Vagina (tissue), 2 donors: ENCODE measurements around the gene EHMT2. TPM values are rescaled to one million over a fixed set of nuclear protein-coding genes. Genes with fewer than 3 reads are reported as not detected.

Experiments used
- DNase-seq, 2 donors: peaks; one replicate each; pipeline ENCODE4 v3.0.0-alpha.2; 2017; ENCODE audit errors: extremely low spot score in 2 of 2
- H3K27ac ChIP-seq: fragments of 200-600 bp; sonication (generic); one replicate; pipeline ENCODE4 v1.5.1; 2019
- H3K27me3 ChIP-seq: fragments of 200-600 bp; sonication (generic); one replicate; pipeline ENCODE4 v1.5.1; 2019
- H3K36me3 ChIP-seq, 2 donors: fragments of 200-600 bp; sonication (generic); one replicate each; pipeline ENCODE4 v1.5.1; 2017 to 2019
- H3K4me1 ChIP-seq: fragments of 200-600 bp; sonication (generic); one replicate; pipeline ENCODE4 v1.5.1; 2019
- H3K4me3 ChIP-seq, 2 donors: fragments of 200-600 bp; sonication (generic); 1 replicate in 1 of 2; 2 replicates in 1 of 2; pipeline ENCODE4 v1.5.1; 2016 to 2019
- H3K9me3 ChIP-seq: fragments of 200-600 bp; sonication (generic); one replicate; pipeline ENCODE4 v1.5.1; 2019
- POLR2A ChIP-seq, 2 donors: fragments of 450-650 bp; IDR thresholded peaks; one replicate each; pipeline ENCODE4 v1.6.1; 2017; ENCODE audit warnings: antibody characterized with exemption in 2 of 2, mild to moderate bottlenecking in 2 of 2, moderate library complexity in 2 of 2
- POLR2AphosphoS5 ChIP-seq, 2 donors: sonication (generic); formaldehyde crosslinking; IDR thresholded peaks; one replicate each; pipeline ENCODE4 v1.9.0; 2017; ENCODE audit warnings: antibody characterized with exemption in 2 of 2, mild to moderate bottlenecking in 2 of 2, low read depth in 1 of 2; ENCODE audit not compliant: insufficient read depth in 1 of 2
- intact Hi-C: fragments of 100-400 bp; cut with DNase I; formaldehyde crosslinking; loops from one replicate; pipeline ENCODE4 v1.15.1; 2023
- total RNA-seq: library from RNA; depleted of rRNA; stranded (reverse); fragments of >200 nt; gene quantifications from one replicate; pipeline ENCODE4 v1.2.3, GENCODE V29; 2016
- TF ChIP-seq, protein P1 (sequence below), 3 experiments: fragments of 450-650 bp in 2 of 3; fragments of 200-600 bp in 1 of 3; sonication (generic) in 1 of 3; IDR thresholded peaks; one replicate each; pipeline ENCODE4 v1.5.1; 2017 to 2019; ENCODE audit warnings: antibody characterized with exemption in 3 of 3, mild to moderate bottlenecking in 2 of 3, moderate library complexity in 2 of 3

Gene EHMT2
- total RNA-seq, 1 donor from 2014 or later, result 45.2 TPM

DNA sequence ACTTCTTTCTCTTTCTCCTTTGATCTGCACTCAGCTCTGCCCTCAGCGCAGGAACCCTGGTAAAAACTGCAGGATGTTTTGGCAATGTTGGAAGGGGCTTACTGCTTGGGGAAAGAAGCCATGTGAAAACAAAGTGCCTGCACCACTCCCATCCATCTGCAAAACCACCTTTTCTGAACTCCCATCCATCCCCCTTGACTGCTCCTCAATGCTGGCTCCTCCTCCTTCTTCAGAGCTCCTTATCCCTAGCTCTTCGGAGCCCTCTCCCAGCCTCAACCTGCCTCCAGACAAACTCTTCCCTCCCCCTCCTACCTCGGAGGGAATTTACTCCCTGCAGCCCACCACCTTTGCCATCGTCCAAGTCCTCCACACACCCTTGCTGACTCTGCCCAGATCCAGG, 8.6 kb upstream of the EHMT2 start:
- intact Hi-C loops, result no loop called here
- TF ChIP-seq POLR2A (IDR thresholded peaks at IDR 0.05) (no peak), POLR2AphosphoS5 (IDR thresholded peaks at IDR 0.05; ENCODE audit: insufficient read depth in 1 of 2, low read depth in 1 of 2) (no peak)
- TF ChIP-seq, protein P1, sequence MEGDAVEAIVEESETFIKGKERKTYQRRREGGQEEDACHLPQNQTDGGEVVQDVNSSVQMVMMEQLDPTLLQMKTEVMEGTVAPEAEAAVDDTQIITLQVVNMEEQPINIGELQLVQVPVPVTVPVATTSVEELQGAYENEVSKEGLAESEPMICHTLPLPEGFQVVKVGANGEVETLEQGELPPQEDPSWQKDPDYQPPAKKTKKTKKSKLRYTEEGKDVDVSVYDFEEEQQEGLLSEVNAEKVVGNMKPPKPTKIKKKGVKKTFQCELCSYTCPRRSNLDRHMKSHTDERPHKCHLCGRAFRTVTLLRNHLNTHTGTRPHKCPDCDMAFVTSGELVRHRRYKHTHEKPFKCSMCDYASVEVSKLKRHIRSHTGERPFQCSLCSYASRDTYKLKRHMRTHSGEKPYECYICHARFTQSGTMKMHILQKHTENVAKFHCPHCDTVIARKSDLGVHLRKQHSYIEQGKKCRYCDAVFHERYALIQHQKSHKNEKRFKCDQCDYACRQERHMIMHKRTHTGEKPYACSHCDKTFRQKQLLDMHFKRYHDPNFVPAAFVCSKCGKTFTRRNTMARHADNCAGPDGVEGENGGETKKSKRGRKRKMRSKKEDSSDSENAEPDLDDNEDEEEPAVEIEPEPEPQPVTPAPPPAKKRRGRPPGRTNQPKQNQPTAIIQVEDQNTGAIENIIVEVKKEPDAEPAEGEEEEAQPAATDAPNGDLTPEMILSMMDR (IDR thresholded peaks at IDR 0.05), result no peak
- H3K4me3 ChIP-seq, result no peak overlapping the region
- no peaks in the 10 kb centered on the region for H3K27me3 ChIP-seq
- no peak overlapping the region for H3K27ac ChIP-seq
- DNase-seq, result no peak
- no peaks in the 10 kb centered on the region for H3K9me3 ChIP-seq
- H3K4me1 ChIP-seq, result peaks cover 13% of the 10 kb centered on the region
- no peaks in the 10 kb centered on the region for H3K36me3 ChIP-seq

DNA sequence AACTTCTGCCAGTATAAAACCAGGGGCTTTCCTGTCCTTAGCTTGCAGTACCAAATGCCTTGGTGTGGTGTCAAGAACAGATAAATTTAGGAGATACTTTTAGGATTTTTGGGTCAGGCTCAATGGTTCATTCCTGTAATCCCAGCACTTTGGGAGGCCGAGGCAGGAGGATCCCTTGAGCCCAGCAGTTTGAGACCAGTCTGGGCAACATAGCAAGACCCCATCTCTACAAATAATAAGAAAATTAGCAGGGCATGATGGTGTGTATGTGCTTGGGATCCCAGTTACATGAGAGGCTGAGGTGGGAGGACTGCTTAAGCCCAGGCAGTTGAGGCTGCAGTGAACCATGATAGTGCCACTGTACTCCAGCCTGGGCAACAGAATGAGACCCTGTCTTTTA, 7.5 kb upstream of the EHMT2 start:
- Histone ChIP-seq H3K27ac (no peak overlapping the region), H3K36me3 (no peaks in the 10 kb centered on the region), H3K9me3 (no peaks in the 10 kb centered on the region), H3K27me3 (no peaks in the 10 kb centered on the region), H3K4me1 (peaks cover 20% of the 10 kb centered on the region), H3K4me3 (no peak overlapping the region)
- intact Hi-C loops, result no loop called here
- DNase-seq, result no peak
- TF ChIP-seq POLR2AphosphoS5 (IDR thresholded peaks at IDR 0.05; ENCODE audit: insufficient read depth in 1 of 2, low read depth in 1 of 2) (no peak), POLR2A (IDR thresholded peaks at IDR 0.05) (no peak)
- TF ChIP-seq, protein P1 (IDR thresholded peaks at IDR 0.05), result no peak

DNA sequence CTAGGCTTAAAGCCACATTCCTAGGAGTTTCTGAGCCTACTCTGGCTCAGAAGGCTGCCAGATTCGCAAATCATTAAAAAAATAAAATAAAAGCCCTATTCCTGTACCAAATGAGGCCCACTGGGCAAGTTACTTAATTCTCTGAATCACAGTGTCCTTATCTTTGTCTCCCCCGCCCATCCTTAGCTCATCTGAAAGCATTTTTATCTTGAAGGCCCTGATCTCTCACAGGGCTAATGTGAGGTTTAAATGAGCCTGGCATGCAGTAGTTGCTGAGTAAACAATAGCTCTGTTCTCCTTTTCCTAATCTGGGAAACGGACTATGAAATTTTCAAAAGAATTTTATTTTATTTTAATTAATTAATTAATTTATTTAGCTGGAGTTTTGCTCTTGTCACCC, 6.5 kb upstream of the EHMT2 start:
- no peak overlapping the region for H3K4me3 ChIP-seq
- no peak for DNase-seq
- no peaks in the 10 kb centered on the region for H3K9me3 ChIP-seq
- H3K27ac ChIP-seq, result peak overlapping the region; percentile 84
- H3K27me3 ChIP-seq, result no peaks in the 10 kb centered on the region
- peaks cover 31% of the 10 kb centered on the region for H3K4me1 ChIP-seq
- no peak for TF ChIP-seq POLR2AphosphoS5 (IDR thresholded peaks at IDR 0.05; ENCODE audit: insufficient read depth in 1 of 2, low read depth in 1 of 2)
- TF ChIP-seq POLR2A (IDR thresholded peaks at IDR 0.05), result no peak
- TF ChIP-seq, protein P1 (IDR thresholded peaks at IDR 0.05), result no peak
- intact Hi-C loops, result loop anchor here (5.0 kb wide), 1 partner anchor 43 kb away; the partner anchor contains the start of gene CFB
- H3K36me3 ChIP-seq, result no peaks in the 10 kb centered on the region

DNA sequence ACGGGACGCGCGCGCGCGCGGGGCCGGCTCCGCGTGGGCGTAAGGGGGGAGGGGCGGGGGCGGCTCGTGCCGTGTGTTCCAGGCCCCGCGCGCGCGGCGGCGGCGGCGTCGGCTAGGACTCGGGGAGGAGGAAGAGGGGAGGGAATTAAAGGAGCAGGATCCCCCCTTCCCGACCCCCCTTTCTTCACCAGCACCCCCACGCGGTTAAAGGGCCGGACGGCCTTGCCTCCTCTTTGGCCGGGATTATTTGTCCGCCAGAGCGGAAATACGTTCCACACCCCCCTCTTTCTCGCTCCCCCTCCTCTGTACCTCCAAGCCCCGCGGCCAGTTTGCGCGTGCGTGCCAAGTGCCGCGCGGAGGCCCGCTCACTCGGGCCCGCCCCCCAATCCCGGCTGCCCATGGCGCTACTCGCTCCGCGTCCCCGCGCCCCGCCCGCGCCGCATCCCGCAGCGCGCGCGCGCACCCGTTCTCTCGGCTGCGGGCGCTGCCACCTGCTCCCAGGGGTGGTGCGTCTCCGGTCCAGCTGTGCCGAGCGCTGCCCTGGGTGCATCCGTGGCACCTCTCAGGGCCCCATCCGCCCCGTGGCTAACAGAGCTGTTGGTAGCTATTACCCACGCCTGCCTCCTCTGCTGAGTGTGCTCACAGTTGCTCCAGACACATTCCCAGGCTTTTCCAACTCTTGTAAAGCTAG, 4.6 kb upstream of the EHMT2 start, which contains the start of gene ZBTB12:
ZBTB12 (minus strand) TSS at position 134 of the 691 bp plus-strand sequence. CDS start 781 bp downstream, outside the sequence.
- intact Hi-C loops, result loop anchor here (5.0 kb wide), 1 partner anchor 45 kb away; the partner anchor contains the start of gene CFB

DNA sequence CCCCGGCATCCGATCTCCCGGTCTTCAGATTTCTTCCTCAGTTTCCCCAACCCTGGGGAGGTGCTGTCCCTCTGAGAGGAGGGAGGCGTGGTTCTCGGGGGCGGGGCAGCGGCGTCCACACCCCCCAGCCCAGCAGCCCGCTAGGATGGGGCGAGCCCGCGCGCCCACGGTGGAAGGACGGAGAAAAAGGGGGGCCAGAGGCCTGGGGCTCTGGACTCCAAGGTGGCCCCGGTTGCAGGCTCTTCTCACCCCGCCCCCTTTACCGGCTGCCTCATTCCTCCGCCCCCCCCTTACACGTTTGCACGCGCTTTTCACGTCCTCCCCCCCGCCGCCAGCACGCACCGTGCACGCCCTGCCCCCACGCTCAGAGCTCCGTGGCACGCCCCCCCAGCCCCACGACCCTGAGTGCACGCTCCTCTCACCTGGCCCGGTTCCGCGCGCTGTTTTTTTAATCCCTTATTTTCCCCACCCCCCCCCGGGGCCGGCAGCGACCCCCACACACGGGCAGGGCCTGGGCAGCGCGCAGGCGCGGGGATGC, 4.0 kb upstream of the EHMT2 start:
- peaks cover 43% of the 10 kb centered on the region for H3K4me1 ChIP-seq
- no peaks in the 10 kb centered on the region for H3K9me3 ChIP-seq
- TF ChIP-seq, protein P1 (IDR thresholded peaks at IDR 0.05), result no peak
- TF ChIP-seq POLR2A (IDR thresholded peaks at IDR 0.05) (no peak), POLR2AphosphoS5 (IDR thresholded peaks at IDR 0.05; ENCODE audit: insufficient read depth in 1 of 2, low read depth in 1 of 2) (no peak)
- peak overlapping the region; percentile 84 for H3K27ac ChIP-seq
- intact Hi-C loops, result loop anchor here (5.0 kb wide), 1 partner anchor 46 kb away; the partner anchor contains the start of gene CFB
- no peaks in the 10 kb centered on the region for H3K27me3 ChIP-seq
- DNase-seq, result no peak
- peak overlapping the region; percentile 54 to 76 for H3K4me3 ChIP-seq
- H3K36me3 ChIP-seq, result no peaks in the 10 kb centered on the region

More for the DNA sequence above, 4.6 kb upstream of the EHMT2 start, which contains the start of gene ZBTB12:
- peaks cover 39% of the 10 kb centered on the region for H3K4me1 ChIP-seq
- peak within 1 kb of the TSS; percentile 84 for H3K27ac ChIP-seq
- TF ChIP-seq POLR2A (IDR thresholded peaks at IDR 0.05) (no peak), POLR2AphosphoS5 (IDR thresholded peaks at IDR 0.05; ENCODE audit: insufficient read depth in 1 of 2, low read depth in 1 of 2) (peak in 1 of 2 donors; percentile 37)
- no peaks in the 10 kb centered on the region for H3K36me3 ChIP-seq
- H3K4me3 ChIP-seq, result peak within 1 kb of the TSS; percentile 54 to 76
- H3K9me3 ChIP-seq, result no peaks in the 10 kb centered on the region
- DNase-seq, result peak in 1 of 2 donors; percentile 95
- H3K27me3 ChIP-seq, result no peaks in the 10 kb centered on the region
